OCI-M2 (cell line): ENCODE data around the gene FOXJ1.

ENCODE experiments used
- DNase-seq: peaks from one replicate; lab custom pipeline; 2025; ENCODE audit not compliant: unreplicated experiment; lab: John Stamatoyannopoulos, UW

Gene FOXJ1

GRCh38 chr17:76092526-76093413 is 48.3 kb downstream of the FOXJ1 start:
- DNase-seq: no peak

- DNase-seq: no peak
Measured at GRCh38 chr17:76091526-76092286, 49.3 kb downstream of the FOXJ1 start.

DNA sequence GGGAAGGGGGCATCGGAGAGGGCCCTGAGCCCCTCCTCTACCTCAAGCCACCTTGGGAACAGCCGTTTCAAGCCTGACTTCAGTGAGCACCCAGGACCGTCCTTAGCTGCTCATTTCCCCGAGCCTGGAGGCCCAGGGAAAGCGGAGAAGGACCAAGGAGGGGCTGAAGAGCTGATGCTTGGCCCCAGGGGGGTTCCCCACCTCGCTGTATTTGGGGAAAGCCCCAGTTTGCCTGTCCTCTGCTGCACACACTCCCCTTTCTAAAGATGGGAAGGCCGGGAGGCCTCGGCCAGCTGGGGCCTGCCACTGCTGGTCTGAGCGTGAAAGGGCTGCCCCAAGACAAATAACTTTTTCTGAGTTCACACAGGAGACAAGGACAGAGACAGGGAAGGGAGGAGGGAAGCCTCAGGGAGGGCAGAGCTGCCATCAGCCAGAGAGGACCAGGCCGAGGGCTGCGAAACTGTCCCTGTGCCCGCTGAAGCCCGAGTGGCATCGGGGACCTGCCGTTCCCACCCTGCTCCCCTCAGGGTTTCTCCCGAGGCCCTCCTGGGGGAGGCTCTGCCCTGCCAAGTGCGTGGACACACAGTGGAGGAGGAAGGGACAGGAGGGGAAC is 50.4 kb downstream of the FOXJ1 start:
- DNase-seq: no peak

GRCh38 chr17:76089680-76090516 is 51.1 kb downstream of the FOXJ1 start:
- DNase-seq: no peak

- DNase-seq: no peak
Measured at GRCh38 chr17:76088868-76089576, 52.0 kb downstream of the FOXJ1 start.

- DNase-seq: no peak
Measured at GRCh38 chr17:76088041-76088867, 52.8 kb downstream of the FOXJ1 start.

GRCh38 chr17:76087531-76087930 is 53.5 kb downstream of the FOXJ1 start:
- no peak for DNase-seq

DNA sequence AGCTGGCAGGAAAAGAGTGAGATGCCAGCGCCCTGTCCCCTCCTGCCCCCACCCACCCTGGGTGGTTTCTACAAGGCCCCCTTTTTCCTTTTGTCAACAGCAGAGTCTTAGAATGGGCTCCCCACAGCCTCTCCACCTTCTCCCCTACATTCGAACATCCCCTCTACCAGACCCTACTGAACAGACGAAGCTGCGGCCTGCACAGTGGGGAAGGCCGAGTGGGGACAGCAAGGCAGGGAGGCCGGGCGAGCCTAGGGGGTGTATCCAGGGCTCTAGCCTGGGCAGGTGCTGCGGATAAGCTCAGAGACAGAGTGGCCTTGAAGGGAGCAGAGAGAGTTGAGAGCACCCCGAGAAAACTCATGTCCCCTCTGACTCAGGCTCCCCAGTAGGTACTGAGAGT is 54.7 kb downstream of the FOXJ1 start:
- no peak for DNase-seq
